Subcutaneous abdominal adipose tissue (tissue), 5 donors: ENCODE measurements around the gene OSGIN1.

ENCODE experiments used
- H3K27ac ChIP-seq: one replicate; pipeline ENCODE4 v1.7.0; 2013; ENCODE audit warnings: low read depth, mild to moderate bottlenecking, inconsistent platforms, low read length, moderate library complexity
- H3K27me3 ChIP-seq, 5 donors: one replicate each; pipeline ENCODE4 v1.7.0; 2013; ENCODE audit warnings: low read length in 5 of 5, inconsistent platforms in 1 of 5; ENCODE audit not compliant: control insufficient read depth in 5 of 5, insufficient read depth in 4 of 5
- H3K36me3 ChIP-seq, 5 donors: one replicate each; pipeline ENCODE4 v1.7.0; 2013; ENCODE audit warnings: low read length in 5 of 5; ENCODE audit not compliant: control insufficient read depth in 5 of 5, insufficient read depth in 5 of 5
- H3K4me1 ChIP-seq, 5 donors: one replicate each; pipeline ENCODE4 v1.7.0; 2013; ENCODE audit warnings: low read length in 5 of 5, mild to moderate bottlenecking in 3 of 5, moderate library complexity in 1 of 5; ENCODE audit not compliant: control insufficient read depth in 5 of 5, insufficient read depth in 5 of 5
- H3K4me3 ChIP-seq, 5 donors: one replicate each; pipeline ENCODE4 v1.7.0; 2013; ENCODE audit warnings: low read length in 5 of 5, low read depth in 1 of 5
- H3K9ac ChIP-seq, 5 donors: one replicate each; pipeline ENCODE4 v1.7.0; 2013; ENCODE audit warnings: low read length in 5 of 5, mild to moderate bottlenecking in 4 of 5, moderate library complexity in 3 of 5
- H3K9me3 ChIP-seq, 5 donors: one replicate each; pipeline ENCODE4 v1.7.0; 2013; ENCODE audit warnings: low read length in 5 of 5; ENCODE audit not compliant: control insufficient read depth in 5 of 5
- donor health status: healthy.
- donor health status: healthy.
- donor health status: healthy.
- donor health status: healthy.
- donor health status: healthy.

Gene OSGIN1

GRCh38 chr16:83952940-83953795 is at the start of gene OSGIN1:
OSGIN1 (plus strand) TSS chr16:83953240; CDS start chr16:83957672, 4,432 bp downstream.
- Histone ChIP-seq H3K9ac (peak within 1 kb of the TSS in 4 of 5 donors; percentile 68 to 94 (median 87)), H3K36me3 (peaks cover 0 to 6% (median 2%) of the 10 kb centered on the region in 5 donors), H3K9me3 (peaks cover 0 to 4% (median 2%) of the 10 kb centered on the region in 5 donors), H3K27ac (peak within 1 kb of the TSS; percentile 92), H3K4me1 (peaks cover 9 to 50% (median 41%) of the 10 kb centered on the region in 5 donors), H3K4me3 (peak within 1 kb of the TSS; percentile 60 to 82 (median 72)), H3K27me3 (no peaks in the 10 kb centered on the region)

- H3K36me3 ChIP-seq: peaks cover 2 to 20% (median 16%) of the 10 kb centered on the region in 5 donors
- H3K9me3 ChIP-seq: no peaks in the 10 kb centered on the region
- peak overlapping the region in 4 of 5 donors; percentile 9 to 53 (median 37) for H3K9ac ChIP-seq
- H3K27me3 ChIP-seq: no peaks in the 10 kb centered on the region
- H3K4me1 ChIP-seq: peaks cover 0 to 41% (median 36%) of the 10 kb centered on the region in 5 donors
- peak overlapping the region; percentile 86 for H3K27ac ChIP-seq
- no peak overlapping the region for H3K4me3 ChIP-seq
Measured at GRCh38 chr16:83903751-83904150, 49.3 kb upstream of the OSGIN1 start.

- no peaks in the 10 kb centered on the region for H3K9me3 ChIP-seq
- peaks cover 0 to 21% (median 15%) of the 10 kb centered on the region in 5 donors for H3K4me1 ChIP-seq
- no peaks in the 10 kb centered on the region for H3K27me3 ChIP-seq
- no peak overlapping the region for H3K4me3 ChIP-seq
- H3K27ac ChIP-seq: no peak overlapping the region
- H3K36me3 ChIP-seq: peaks cover 2 to 41% (median 39%) of the 10 kb centered on the region in 5 donors
- H3K9ac ChIP-seq: no peak overlapping the region
Measured at GRCh38 chr16:83906683-83907082, 46.4 kb upstream of the OSGIN1 start.

GRCh38 chr16:83907111-83907510 is 45.9 kb upstream of the OSGIN1 start:
- Histone ChIP-seq H3K27ac (no peak overlapping the region), H3K9ac (no peak overlapping the region), H3K36me3 (peaks cover 2 to 45% (median 43%) of the 10 kb centered on the region in 5 donors), H3K4me1 (peaks cover 0 to 20% (median 15%) of the 10 kb centered on the region in 5 donors), H3K9me3 (no peaks in the 10 kb centered on the region), H3K4me3 (no peak overlapping the region), H3K27me3 (no peaks in the 10 kb centered on the region)

GRCh38 chr16:83907631-83908250 is 45.3 kb upstream of the OSGIN1 start:
- Histone ChIP-seq H3K27me3 (no peaks in the 10 kb centered on the region), H3K36me3 (peaks cover 2 to 51% (median 49%) of the 10 kb centered on the region in 5 donors), H3K9ac (no peak overlapping the region), H3K4me3 (no peak overlapping the region), H3K9me3 (no peaks in the 10 kb centered on the region), H3K4me1 (peaks cover 0 to 19% (median 15%) of the 10 kb centered on the region in 5 donors), H3K27ac (no peak overlapping the region)

GRCh38 chr16:83908798-83909197 is 44.2 kb upstream of the OSGIN1 start:
- Histone ChIP-seq H3K9me3 (no peaks in the 10 kb centered on the region), H3K36me3 (peaks cover 2 to 59% (median 57%) of the 10 kb centered on the region in 5 donors), H3K4me1 (peaks cover 0 to 9% (median 8%) of the 10 kb centered on the region in 5 donors), H3K9ac (no peak overlapping the region), H3K27ac (no peak overlapping the region), H3K27me3 (no peaks in the 10 kb centered on the region), H3K4me3 (no peak overlapping the region)

GRCh38 chr16:83911290-83911689 is 41.8 kb upstream of the OSGIN1 start:
- H3K27ac ChIP-seq: no peak overlapping the region
- H3K36me3 ChIP-seq: peaks cover 2 to 84% (median 82%) of the 10 kb centered on the region in 5 donors

GRCh38 chr16:83912519-83913244 is 40.4 kb upstream of the OSGIN1 start:
- no peak overlapping the region for H3K9ac ChIP-seq
- peaks cover 2 to 89% (median 81%) of the 10 kb centered on the region in 5 donors for H3K36me3 ChIP-seq
- H3K27me3 ChIP-seq: no peaks in the 10 kb centered on the region
- no peak overlapping the region for H3K4me3 ChIP-seq
- H3K9me3 ChIP-seq: no peaks in the 10 kb centered on the region
- H3K4me1 ChIP-seq: peaks cover 0 to 3% (median 0%) of the 10 kb centered on the region in 5 donors
- no peak overlapping the region for H3K27ac ChIP-seq

More at GRCh38 chr16:83911290-83911689, 41.8 kb upstream of the OSGIN1 start:
- Histone ChIP-seq H3K9ac (no peak overlapping the region), H3K4me3 (no peak overlapping the region), H3K4me1 (peaks cover 0 to 3% (median 0%) of the 10 kb centered on the region in 5 donors), H3K9me3 (no peaks in the 10 kb centered on the region), H3K27me3 (no peaks in the 10 kb centered on the region)

- no peaks in the 10 kb centered on the region for H3K27me3 ChIP-seq
- H3K9me3 ChIP-seq: no peaks in the 10 kb centered on the region
- H3K27ac ChIP-seq: no peak overlapping the region
- no peak overlapping the region for H3K9ac ChIP-seq
- peaks cover 0 to 3% (median 0%) of the 10 kb centered on the region in 5 donors for H3K4me1 ChIP-seq
- H3K36me3 ChIP-seq: peaks cover 0 to 89% (median 81%) of the 10 kb centered on the region in 5 donors
- no peak overlapping the region for H3K4me3 ChIP-seq
Measured at GRCh38 chr16:83913245-83913633, 39.8 kb upstream of the OSGIN1 start.
